Natural killer cell (primary cell): ENCODE measurements around the gene DNAH6. TPM values are rescaled to one million over a fixed set of nuclear protein-coding genes. Genes with fewer than 3 reads are reported as not detected.

Source experiments
- ATAC-seq, 3 donors: fragments of 150-1000 bp in 2 of 3; fragments of 200-7000 bp in 1 of 3; cut with Tn5 transposase; 1 replicate in 1 of 3; 2 replicates in 2 of 3; pipeline ENCODE4 v1.10.0; 2021; ENCODE audit warnings: mild to moderate bottlenecking in 2 of 3, moderate library complexity in 2 of 3
- DNase-seq, 2 donors: peaks; one replicate each; pipeline versions ENCODE4 v3.0.0 to v3.0.0-alpha.2; 2013 to 2021; ENCODE audit warnings: mixed read lengths in 1 of 2
- H3K27ac ChIP-seq: one replicate; pipeline ENCODE4 v1.5.1; 2013; ENCODE audit warnings: mild to moderate bottlenecking, low read length
- H3K27me3 ChIP-seq: one replicate; pipeline ENCODE4 v1.6.1; 2013; ENCODE audit warnings: low read length; ENCODE audit not compliant: control insufficient read depth, insufficient read depth
- H3K36me3 ChIP-seq: one replicate; pipeline ENCODE4 v1.6.1; 2013; ENCODE audit warnings: low read length; ENCODE audit not compliant: control insufficient read depth, insufficient read depth
- H3K4me1 ChIP-seq: one replicate; pipeline ENCODE4 v1.6.1; 2013; ENCODE audit warnings: low read length; ENCODE audit not compliant: control insufficient read depth, insufficient read depth
- H3K4me3 ChIP-seq: one replicate; pipeline ENCODE4 v1.5.1; 2013; ENCODE audit warnings: low read length
- H3K9me3 ChIP-seq: one replicate; pipeline ENCODE4 v1.6.1; 2013; ENCODE audit warnings: low read length; ENCODE audit not compliant: control insufficient read depth, insufficient read depth
- H3K27ac Mint-ChIP-seq, 2 donors: one replicate each; pipeline ENCODE4 v1.8.0; 2022; ENCODE audit warnings: mild to moderate bottlenecking in 2 of 2, mixed read lengths in 2 of 2, moderate library complexity in 1 of 2
- H3K27me3 Mint-ChIP-seq, 2 donors: one replicate each; pipeline ENCODE4 v1.8.0; 2022; ENCODE audit warnings: low read depth in 2 of 2, mixed read lengths in 2 of 2
- H3K36me3 Mint-ChIP-seq: one replicate; pipeline ENCODE4 v1.8.0; 2022; ENCODE audit warnings: mixed read lengths
- H3K4me1 Mint-ChIP-seq, 2 donors: one replicate each; pipeline ENCODE4 v1.8.0; 2022; ENCODE audit warnings: mixed read lengths in 2 of 2
- H3K4me3 Mint-ChIP-seq: one replicate; pipeline ENCODE4 v1.8.0; 2022; ENCODE audit warnings: mild to moderate bottlenecking, moderate library complexity, mixed read lengths
- H3K9me3 Mint-ChIP-seq, 2 donors: one replicate each; pipeline ENCODE4 v1.8.0; 2022; ENCODE audit warnings: mixed read lengths in 2 of 2
- CTCF ChIP-seq: fragments of 200-600 bp; IDR thresholded peaks from one replicate; pipeline ENCODE4 v1.8.0; 2022; ENCODE audit warnings: antibody characterized with exemption
- WGBS: methylation state at CpG from one replicate; pipeline ENCODE4 v1.1.7; 2013; ENCODE audit warnings: missing lambda C conversion rate; ENCODE audit not compliant: insufficient coverage; 5-methylcytosine and 5-hydroxymethylcytosine counted together
- intact Hi-C: fragments of 100-400 bp; cut with micrococcal nuclease; formaldehyde crosslinking; loops from one replicate; pipeline ENCODE4 v1.14.2; 2022
- total RNA-seq, 4 donors: library from RNA; stranded (reverse); fragments of 120-200 nt in 1 of 4; gene quantifications; one replicate each; pipeline versions ENCODE4 v1.2.3 to v1.2.4, GENCODE V29; 2013 to 2022

DNAH6 gene
- total RNA-seq, 3 donors from 2014 or later (not counting 1 experiment from before 2014, with no cell fraction given): 0.05 to 0.60 (median 0.32) TPM

GRCh38 chr2:84487298-84487996 lies 28.9 kb upstream of the DNAH6 start:
- no peak overlapping the region for H3K4me3 ChIP-seq
- ATAC-seq: no peak
- no peaks in the 10 kb centered on the region for H3K9me3 Mint-ChIP-seq

GRCh38 chr2:84491256-84491655 lies 25.0 kb upstream of the DNAH6 start:
- no peak overlapping the region for H3K27ac ChIP-seq
- no peak overlapping the region for H3K4me3 ChIP-seq
- ATAC-seq (no peak), DNase-seq (no peak)
- Mint-ChIP-seq H3K4me1 (peaks cover 0 to 6% of the 10 kb centered on the region in 2 donors), H3K27ac (no peak overlapping the region), H3K4me3 (no peak overlapping the region), H3K27me3 (peaks cover 10 to 19% of the 10 kb centered on the region in 2 donors), H3K36me3 (no peaks in the 10 kb centered on the region), H3K9me3 (no peaks in the 10 kb centered on the region)
- TF ChIP-seq CTCF: no peak
- intact Hi-C loops: loop anchor here (10.0 kb wide), 1 partner anchor 794 kb away; no protein-coding TSS in a partner anchor
- no peaks in the 10 kb centered on the region for H3K9me3 ChIP-seq
- H3K27me3 ChIP-seq: no peaks in the 10 kb centered on the region
- WGBS: no CpG with 5 or more reads among the region's 2 CpGs
- H3K4me1 ChIP-seq: peaks cover 3% of the 10 kb centered on the region
- no peaks in the 10 kb centered on the region for H3K36me3 ChIP-seq

More at GRCh38 chr2:84487298-84487996, 28.9 kb upstream of the DNAH6 start:
- TF ChIP-seq CTCF: no peak
- peaks cover 0 to 5% of the 10 kb centered on the region in 2 donors for H3K27me3 Mint-ChIP-seq
- H3K4me1 ChIP-seq: no peaks in the 10 kb centered on the region
- intact Hi-C loops: no loop called here
- H3K4me1 Mint-ChIP-seq: peaks cover 0 to 1% of the 10 kb centered on the region in 2 donors
- no peak overlapping the region for H3K4me3 Mint-ChIP-seq
- H3K36me3 Mint-ChIP-seq: no peaks in the 10 kb centered on the region
- DNase-seq: no peak
- H3K27ac Mint-ChIP-seq: no peak overlapping the region
- no peaks in the 10 kb centered on the region for H3K9me3 ChIP-seq
- no peak overlapping the region for H3K27ac ChIP-seq
- no peaks in the 10 kb centered on the region for H3K27me3 ChIP-seq
- no peaks in the 10 kb centered on the region for H3K36me3 ChIP-seq
- WGBS: 49% methylated on average over 3 of the region's 3 CpGs

- Mint-ChIP-seq H3K27me3 (peaks cover 10 to 19% of the 10 kb centered on the region in 2 donors), H3K27ac (no peak overlapping the region), H3K4me3 (no peak overlapping the region), H3K36me3 (no peaks in the 10 kb centered on the region), H3K4me1 (peaks cover 0 to 6% of the 10 kb centered on the region in 2 donors), H3K9me3 (no peaks in the 10 kb centered on the region)
- Histone ChIP-seq H3K27ac (no peak overlapping the region), H3K4me3 (no peak overlapping the region), H3K36me3 (no peaks in the 10 kb centered on the region), H3K4me1 (peaks cover 3% of the 10 kb centered on the region), H3K27me3 (no peaks in the 10 kb centered on the region), H3K9me3 (no peaks in the 10 kb centered on the region)
- ATAC-seq: no peak
- no peak for TF ChIP-seq CTCF
- WGBS: 94% methylated on average over 6 of the region's 6 CpGs
- intact Hi-C loops: loop anchor here (10.0 kb wide), 1 partner anchor 793 kb away; no protein-coding TSS in a partner anchor
- no peak for DNase-seq
These were observed 24.6 kb upstream of the DNAH6 start for GRCh38 chr2:84491741-84492140.
